Epidermal melanocyte (primary cell): ENCODE results near the gene ADAT3.

Experiments used
- DNase-seq: peaks from one replicate; pipeline ENCODE4 v3.0.0; 2011; ENCODE audit warnings: low spot score; ENCODE audit not compliant: insufficient read length

Gene ADAT3

DNA sequence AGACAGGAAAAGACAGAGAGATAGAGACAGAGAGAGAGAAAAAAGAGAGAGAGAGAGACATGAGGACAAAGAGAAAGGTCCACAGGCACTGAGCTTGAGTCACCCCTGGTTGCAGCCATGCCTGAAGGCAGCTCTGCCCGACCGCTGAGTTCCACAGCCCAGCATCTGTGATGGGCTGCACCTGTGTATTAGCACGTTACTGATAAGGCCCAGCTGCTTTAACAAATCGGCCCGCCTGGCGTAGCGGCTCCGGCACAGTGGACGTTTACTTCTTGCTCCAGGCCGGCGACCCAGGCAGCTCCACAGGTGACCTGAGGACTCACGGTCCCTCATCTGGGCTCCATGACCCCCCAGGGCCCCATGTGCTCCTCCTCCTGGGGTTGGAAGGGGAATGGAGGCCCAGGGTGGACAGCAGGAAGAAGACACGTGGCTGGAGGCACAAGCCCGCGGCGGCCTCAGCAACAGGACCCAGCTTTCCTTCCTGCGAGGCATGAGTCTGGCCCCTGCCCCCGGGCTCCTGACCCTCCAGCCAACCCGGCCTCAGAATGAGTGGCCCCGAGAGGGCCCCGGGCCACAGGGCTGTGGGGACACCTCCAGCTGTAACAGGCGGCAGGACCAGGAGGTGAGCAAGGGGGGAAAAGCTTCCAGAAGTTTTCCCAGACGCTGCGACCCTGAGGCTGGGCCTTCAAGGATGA lies 31.9 kb downstream of the ADAT3 start:
- DNase-seq = no peak

DNA sequence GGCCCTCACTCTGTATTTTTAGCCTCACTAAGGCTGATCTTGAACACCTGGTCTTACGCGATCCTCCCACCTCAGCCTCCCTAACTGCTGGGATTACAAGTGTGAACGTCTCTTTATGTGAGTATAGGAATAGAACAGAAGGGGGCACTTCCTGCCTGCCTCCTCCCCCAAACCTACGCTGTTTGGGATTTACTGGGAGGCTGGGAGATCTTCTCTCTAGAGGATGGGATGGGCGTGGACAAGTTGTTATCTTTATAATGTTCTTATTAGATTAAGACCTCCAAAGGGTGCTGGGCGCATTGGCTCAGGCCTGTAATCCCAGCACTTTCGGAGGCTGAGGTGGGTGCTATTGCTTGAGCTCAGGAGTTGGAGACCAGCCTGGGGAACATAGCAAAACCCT lies 32.9 kb downstream of the ADAT3 start:
- DNase-seq = no peak

DNA sequence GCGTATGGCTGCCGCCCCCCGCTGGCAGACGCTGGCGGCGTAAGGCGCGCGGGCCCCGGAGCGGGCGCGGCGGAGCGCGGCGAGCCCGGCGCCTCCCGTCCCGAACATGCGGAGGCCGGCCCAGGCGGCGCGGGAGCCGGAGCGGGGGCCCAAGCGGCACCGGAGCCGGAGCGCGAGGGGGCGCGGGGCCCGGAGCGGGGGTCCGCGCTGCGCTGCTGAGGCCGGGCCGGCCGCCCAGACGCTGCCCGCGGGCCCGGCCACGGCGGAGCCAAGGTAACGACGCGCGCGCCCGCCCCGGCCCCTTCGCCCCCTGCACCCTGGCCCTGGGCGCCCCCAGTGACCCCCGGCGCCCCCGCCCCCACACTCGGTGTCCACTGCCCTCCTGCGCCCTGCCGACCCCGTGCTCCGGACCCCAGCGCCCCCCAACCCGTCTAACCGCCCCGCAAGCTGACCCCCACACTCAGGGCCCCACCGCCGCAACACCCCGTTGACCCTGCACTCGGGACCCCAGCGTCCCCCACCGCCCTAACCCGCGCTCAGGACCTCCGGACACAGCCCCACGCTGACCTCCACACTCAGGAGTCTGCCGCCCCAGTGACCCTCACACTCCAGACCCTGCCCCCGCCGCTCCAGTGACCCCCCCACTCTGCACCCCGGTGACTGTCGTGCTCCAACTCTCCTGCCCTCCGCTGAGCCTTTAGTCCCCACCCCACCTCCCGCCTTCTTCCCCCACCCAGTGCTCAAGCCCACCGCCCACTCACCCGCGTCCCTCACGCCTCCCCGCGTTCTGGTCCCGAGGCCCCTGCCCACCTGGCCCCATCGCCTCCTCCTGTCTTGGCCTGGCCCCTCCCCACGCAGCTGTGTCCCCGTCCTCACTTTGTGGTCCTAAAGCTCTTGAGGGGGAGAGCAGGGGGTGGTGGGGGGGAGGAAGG lies 36.2 kb downstream of the ADAT3 start, which contains the start of gene CSNK1G2:
Gene CSNK1G2, plus strand, starts transcription at position 27 of the 932 bp plus-strand sequence. CDS start 28,601 bp downstream, outside the sequence.
- DNase-seq = peak; percentile 89

DNA sequence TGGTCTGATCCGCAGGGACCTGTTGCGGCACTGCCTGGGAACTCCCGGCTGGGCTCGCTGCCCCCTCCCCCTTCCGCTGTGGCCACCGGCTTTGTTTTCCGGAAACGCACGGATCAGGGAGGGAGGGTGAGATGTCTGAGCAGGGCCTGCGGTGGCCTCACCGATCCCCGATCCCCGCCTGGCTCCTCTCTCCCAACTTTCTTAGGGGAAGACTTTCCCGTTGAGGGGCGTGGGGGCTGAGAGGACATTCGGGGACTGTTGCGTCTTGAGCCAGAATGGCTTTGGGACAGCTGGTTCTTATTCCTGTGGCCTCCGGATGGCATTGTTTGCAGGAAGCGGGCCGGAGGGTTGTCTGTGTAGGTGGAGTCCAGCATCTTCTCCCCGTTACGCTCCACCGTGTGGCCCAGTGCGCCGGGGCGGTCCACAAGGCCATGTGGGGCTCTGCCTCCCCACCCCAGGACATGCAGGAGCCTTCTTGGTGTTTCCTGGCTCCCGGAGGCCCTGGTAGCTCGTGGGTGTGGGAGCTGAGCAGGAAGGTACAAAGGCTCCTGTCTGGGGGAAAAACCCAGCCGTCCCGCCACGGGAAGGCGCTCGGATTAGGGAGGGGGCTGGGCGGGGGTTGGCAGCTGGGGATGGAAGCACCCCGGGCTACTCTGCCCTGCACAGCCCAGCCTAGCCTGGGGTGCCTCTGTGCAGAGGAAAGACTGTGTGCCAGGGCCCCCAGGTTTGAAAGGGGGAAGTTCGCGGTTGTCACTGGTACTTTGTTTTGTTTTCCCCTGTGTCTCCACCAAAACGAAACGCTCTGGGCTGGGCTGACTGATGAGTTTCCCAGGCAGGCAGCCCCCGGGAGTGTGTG lies 37.1 kb downstream of the ADAT3 start:
- DNase-seq = peak; percentile 74

DNA sequence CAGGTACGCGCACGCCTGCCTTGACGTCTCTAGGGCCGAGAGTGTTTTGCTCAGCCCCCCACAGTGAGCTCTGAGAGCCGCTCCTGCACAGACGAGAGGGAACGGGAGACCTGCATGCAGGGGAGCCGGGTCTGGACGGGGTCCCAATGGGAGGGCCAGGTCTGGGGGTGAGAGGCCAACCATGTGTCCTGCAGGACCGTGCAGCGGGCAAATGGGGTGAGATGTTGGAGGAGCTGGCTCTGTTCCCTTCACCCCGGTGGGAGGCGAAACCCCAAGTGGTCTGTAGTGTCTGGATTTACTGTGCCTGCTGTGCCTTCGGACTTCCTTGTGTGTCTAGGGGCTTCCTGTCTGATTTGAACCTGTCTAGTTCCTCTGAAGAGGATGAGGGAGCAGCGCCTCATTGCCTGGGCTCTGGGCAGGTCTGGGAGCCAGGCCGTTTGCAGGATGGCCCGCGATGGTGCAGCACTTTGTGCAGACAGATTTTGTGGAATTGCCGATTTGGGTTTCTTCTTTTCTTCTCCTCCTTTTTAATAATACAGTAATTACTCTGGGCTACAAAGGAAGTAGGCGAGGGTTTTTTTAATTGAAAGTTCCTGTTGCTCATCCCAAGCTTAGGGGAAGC lies 37.8 kb downstream of the ADAT3 start:
- DNase-seq = no peak

DNA sequence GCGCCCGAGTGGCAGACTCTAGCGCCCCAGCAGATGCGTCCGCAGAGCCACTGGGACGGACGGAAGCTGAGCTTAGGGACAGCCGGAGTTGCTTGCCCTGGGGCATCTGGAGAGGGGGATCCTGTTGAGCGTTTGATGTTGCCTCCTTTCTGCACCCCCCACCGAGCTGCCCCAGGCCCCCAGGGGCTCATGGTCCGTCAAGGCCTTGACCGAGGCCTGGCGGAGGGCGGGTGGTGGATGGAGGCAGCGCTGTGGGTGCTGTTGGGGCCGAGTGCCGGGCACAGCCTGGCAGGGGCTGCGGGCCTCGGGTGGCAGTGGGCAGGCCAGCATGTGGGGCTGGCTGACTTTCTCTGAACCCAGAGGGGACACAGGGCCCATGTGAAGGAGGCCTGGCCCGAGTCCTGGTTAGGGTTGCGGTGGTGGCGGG lies 38.5 kb downstream of the ADAT3 start:
- DNase-seq = no peak

DNA sequence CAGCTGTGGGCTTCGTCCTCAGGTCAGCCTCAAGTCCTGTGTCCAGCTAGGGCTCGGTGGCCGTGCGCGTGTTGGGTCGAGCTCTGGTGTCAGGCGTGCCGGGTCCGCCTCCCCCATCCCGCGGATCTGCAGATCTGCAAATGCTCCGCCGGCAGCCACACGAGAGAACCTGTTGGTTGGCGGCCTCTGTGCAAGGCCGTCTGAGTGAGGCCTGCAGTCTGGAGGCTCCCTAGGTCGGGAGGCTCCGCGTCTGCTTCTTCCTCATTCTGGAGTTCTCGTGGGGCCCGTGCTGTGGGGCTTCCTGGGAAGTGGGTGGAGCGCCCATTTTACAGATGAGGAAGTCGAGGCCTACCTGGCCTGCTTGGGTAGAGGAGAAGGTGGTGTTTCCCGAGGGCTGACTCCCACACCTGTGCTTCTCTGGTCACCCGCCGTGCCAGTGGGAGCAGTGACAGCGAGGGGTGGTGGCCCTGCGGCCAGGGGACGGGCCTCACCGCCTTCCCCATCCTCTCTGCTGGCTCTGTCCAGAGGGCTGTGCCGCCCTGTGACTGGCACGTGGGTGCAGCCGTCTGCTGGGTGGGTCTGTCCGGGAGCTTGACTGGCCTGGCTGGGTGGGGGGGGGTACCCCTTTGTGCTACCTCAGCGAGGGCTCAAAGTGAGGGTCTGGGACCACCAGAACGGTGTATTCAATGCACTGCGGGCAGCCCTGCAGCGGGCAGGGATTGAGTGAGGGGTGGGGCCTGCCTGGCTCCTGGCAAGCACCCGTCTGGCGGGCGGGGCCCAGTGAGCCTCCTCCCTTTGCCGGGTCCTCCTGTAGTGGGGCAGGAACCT lies 39.1 kb downstream of the ADAT3 start:
- DNase-seq = no peak

DNA sequence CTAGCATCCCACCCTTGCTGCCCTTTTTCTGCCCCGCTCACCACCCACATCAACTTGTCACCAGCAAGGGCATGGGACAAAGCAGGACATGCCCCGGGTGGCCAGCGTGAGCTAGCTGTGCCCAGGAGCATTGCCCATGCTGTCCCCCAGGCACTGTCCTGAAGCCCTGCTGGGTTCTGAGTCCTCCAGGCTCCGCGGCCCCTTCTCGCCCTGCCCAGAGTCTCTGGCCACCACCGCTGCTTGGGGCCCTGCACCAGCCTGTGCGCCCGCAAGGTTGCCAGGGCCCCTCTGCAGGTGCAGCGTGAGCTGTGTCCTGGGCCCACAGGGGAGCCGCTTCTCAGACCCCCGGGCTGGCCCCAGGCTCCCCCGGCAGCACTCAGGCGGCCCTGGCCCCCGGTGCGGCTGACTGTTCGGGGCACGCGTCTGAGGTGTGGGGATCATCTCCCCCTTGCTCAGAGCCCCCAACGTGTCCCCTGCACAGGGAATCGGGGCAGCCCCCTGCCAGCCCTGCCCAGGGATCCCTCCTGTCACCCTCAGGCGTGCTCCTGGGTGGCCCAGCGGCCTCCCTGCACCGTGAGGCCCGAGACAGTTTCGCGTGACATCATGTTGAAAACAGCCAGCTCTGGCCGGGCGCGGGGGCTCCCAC lies 39.8 kb downstream of the ADAT3 start:
- DNase-seq = no peak

DNA sequence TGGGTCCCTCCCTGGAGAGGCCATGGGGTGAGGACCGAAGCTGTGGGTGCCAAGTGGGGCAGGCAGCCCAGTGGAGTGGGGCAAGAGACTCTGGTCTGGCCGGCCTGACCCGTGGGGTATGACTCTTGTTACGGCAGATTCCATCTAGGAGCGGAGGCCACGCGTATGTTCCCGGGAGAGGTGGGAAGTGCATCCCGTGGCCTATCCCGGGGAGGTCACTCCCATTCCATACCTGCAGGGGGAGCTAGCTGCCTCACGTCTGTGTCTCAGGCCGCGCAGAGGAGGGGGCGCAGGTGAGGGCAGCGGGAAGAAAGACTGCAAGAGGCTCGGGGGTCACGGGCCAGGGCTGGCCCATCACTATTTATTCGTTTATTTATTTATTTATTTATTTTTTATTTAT lies 40.7 kb downstream of the ADAT3 start:
- DNase-seq = peak; percentile 36

DNA sequence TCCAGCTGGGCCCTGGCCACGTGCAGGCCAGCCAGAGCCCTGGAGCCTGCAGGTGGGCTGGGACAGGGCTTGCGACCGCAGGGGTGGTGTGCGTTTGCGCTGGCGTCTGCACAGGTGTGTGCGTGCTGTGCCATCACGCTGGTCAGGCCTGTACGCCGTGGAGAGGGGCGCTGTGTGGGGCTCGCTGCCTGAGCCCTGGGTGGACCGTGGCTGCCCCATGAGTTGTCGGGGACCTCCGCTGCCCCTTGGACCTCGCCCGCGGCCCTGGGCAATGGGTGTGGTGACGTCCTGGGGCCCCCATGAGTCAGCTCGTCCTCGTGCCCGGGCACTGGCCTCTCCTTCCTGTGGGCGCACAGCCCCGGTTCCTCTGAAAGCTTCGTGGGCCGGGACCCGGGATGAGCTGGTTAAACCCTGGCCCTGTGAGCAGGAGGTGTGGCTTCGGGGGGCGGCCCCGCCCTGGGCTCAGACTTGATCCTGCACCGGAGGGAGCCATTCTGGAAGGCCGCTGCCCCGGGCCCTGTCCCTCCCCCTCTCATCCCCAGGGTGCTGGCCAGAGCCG lies 42.5 kb downstream of the ADAT3 start:
- DNase-seq = no peak

DNA sequence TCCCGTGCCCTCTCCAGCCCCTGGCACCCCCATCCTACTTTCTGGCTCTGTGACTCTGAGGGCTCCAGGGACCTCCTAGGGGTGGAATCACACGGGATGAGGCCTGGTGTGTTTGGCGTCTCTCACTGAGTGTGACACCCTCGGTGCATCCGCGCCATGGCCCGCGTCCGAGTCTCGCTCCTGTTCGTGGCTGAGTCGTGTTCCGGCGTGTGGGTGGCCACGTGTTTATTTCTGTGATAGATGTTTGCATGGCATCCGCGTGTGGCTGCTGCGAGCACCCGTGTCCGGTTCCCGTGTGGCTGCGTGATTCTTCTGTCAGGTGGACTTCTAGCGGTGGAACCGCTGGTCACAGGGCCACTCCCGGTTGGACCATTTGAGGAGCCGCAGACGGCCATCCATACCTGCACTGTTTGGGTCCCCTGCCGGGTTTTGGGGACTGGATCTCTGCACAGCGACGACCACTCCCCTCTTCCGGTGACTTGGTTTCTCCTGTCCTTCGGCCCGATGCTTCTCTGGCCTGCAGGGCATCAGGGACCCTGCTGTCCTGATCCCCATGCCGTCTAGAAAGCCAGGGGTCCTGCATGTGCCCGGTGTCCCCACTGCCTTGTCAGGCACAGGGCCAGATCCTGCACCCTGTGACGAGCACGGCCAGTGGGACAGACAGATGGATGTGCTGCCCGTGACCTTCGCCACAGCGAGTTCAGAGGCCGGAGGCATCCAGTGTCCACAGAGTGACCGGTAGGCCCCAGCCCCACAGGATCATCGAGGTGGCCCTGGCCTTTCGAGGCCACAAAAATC lies 44.3 kb downstream of the ADAT3 start:
- DNase-seq = no peak

DNA sequence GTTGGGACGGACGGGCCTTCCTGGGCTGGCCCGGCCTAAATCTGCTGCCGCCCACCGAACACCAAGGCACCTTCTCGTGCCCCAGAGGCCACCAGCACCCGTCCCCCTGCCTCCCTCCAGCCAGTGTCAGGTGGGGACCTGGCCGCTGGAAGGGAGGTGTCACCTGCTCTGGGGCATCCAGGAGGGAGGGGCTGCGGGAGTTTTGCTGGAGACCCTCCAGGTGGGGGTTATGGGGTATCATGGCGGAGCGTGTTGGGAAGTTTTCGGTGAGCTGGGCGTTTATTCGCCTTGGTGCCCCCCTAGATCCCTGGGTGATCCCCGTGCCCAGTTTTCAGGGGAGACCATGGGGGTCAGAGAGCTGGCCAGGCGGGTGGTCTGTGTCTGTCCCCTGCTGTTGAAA lies 45.4 kb downstream of the ADAT3 start:
- DNase-seq = no peak

DNA sequence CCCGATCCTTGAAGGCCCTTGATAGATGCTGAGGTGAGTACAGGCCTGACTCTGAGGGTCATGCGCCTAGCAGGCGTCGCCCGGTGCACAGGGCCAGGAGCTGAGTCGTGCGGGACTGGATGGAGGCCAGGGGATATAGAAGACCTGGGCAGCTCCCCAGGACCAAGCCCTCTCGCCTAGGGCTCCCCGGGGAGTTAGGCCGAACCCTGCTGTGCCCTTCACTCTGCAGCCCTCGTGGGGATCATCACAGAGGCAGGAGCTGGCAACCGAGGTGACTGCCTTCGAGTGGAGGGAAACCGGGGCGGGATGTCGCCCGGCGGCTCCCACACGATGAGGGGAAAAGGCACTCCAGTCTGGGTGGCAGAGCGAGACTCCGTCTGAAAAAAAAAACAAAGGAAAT lies 47.4 kb downstream of the ADAT3 start:
- DNase-seq = no peak

DNA sequence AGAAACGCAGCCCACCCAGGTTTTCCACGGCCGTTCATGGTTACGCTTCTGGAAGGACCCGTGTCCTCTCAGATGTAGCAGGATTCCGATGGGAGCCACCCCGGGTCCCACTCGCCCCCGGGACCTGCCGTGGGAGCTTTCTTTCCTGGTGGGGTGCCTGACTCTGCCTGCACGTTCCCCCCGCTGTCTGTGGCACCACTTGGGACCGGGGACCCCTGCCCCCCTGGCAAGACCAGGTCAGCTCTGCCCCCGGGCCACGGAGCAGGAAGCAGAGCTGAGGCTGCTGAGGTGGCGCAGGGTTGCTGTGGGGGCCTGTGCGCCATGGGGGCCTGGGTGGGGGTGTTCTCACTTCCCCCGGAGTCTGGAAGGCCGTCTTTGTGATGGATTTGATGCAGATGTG lies 47.8 kb downstream of the ADAT3 start:
- no peak for DNase-seq

DNA sequence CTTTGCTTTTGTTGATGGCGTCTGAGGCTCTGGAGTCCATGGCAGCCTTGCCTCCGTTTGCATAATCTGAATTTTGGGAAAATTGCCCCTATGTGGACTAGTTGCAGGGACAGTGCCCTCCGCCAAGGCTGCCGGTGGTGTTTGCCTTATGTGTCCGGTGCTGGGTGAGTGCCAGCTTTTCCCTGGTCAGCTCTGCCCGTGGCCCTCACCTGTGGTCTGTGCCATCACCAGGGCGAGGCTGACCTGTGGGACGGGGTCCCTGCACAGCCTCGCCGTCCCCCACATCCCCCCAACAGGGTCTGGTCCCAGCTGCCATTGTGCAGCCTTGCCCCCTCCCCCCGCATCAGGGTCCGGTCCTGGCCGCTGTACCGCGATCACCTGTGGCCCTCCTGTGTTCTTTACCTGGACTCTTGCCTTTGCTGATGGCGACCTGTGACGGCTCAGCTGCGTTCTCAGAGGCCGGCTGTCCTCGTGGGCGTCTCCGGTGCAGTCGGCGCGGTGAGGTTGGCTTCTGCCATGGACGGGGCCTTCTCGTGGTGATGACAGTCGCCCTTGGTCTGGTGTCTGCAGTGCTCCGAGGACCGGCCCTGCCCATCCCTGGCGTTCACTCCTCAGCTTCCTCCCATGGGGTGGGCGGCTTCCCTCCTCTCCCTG lies 48.4 kb downstream of the ADAT3 start:
- DNase-seq = no peak

DNA sequence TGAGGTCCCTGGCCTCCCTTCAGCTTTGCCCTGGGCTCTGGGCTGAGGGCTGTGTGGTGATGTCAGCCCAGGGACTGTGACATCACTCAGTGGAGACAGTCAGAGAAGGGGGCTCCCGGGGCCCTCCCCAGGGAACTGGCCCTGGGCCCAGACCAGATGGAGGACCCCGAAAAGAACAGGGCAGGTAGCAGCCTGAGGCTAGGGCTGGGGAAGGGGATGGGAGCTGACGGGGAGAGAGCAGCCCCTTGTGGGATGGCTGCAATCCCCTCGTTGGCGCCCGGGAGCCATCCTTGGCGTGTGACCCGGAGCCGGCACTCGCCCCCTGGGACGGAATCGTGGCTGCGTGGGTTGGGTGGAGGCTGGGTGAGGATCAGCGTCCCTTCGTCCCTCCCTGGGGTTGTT lies 49.3 kb downstream of the ADAT3 start:
- DNase-seq = no peak

DNA sequence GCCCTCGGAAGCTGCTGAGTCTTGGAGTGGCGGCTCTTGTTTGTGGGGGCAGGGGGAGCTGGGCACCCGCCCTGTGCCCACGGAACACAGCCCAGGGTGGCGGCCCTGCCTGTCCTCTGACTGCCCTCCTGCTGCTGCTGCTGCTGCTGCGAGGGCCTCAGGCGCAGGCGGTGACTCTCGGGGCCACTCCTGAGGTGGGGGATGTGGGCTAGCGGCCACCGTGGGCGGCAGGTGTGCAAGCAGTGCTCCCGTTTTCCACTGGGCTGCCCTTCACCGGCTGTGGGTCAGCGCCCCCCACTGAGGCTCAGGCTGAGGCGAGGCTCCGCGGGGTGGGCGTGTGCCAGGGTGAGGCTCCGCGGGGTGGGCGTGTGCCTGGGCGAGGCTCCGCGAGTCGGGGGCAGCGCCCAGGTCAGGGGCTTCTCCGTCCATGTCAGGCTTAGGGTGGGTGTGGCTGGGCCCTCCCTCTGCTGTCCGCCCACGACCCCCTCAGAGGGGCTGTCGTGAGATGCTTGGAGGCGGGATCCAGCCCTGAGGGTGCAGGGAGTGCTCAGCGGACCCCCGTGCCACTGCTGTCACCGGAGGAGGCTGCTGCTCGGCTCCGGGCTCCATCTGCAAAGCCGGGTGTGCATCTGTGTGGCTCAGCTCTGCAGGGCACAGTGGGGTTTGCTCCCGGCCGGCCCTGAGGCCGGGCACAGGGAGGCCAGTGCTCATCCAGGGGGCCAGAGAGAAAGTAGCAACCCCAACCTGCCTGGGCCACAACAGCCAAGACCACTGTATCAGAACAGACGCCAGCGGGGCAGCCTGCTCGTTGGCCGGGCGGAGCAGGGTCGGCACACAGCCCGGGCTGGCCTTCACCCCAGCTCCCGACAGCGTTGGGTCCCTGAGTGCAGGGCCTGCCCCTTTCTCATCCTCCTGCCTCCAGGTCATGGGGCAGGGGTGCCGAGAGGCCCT lies 50.2 kb downstream of the ADAT3 start:
- no peak for DNase-seq
